HCT116 (cell line): ENCODE data around the gene PEAK1. TPM values are rescaled to one million over a fixed set of nuclear protein-coding genes. Genes with fewer than 3 reads are reported as not detected.

Experiments used
- ATAC-seq: fragments of 200-7000 bp; cut with Tn5 transposase; 2 replicates; pipeline ENCODE4 v1.9.1; 2020; ENCODE audit warnings: mild to moderate bottlenecking, moderate library complexity
- BruUV-seq: library from RNA; stranded (reverse); fragments of 400-500 nt; replicated peaks from 2 replicates; lab custom pipeline; 2021; lab: Mats Ljungman, UMichigan
- CTCF ChIA-PET: fragments of 300-600 bp; sonication (Branson Sonifier 250); formaldehyde crosslinking; loops from one replicate; lab custom pipeline; 2021; ENCODE audit warnings: antibody characterized with exemption; lab: Charles Lee
- POLR2A ChIA-PET: fragments of 300-600, 350-600 bp; sonication (Branson Sonifier 250); formaldehyde crosslinking; loops from one replicate; lab custom pipeline; 2021; ENCODE audit warnings: antibody characterized with exemption; lab: Charles Lee
- RAD21 ChIA-PET, 2 experiments: fragments of 300-600 bp; sonication (Branson Sonifier 250); formaldehyde crosslinking; loops; one replicate each; lab custom pipeline; 2023; ENCODE audit warnings: low total read pairs in 2 of 2; ENCODE audit not compliant: uncharacterized antibody in 2 of 2, unreplicated experiment in 2 of 2, low non-redundant PET in 1 of 2; lab: Charles Lee
- DNase-seq: peaks from one replicate; pipeline ENCODE4 v3.0.0-alpha.2; 2010; ENCODE audit warnings: low read depth, low spot score
- H2AFZ ChIP-seq: fragments of 200-600 bp; shearing (Covaris generic), sonication (generic); 2 replicates; pipeline ENCODE4 v1.6.1; 2017; ENCODE audit warnings: low read depth, mixed run types, mixed read lengths, antibody characterized with exemption, low read length; ENCODE audit not compliant: poor library complexity, severe bottlenecking
- H3K27ac ChIP-seq: 2 replicates; pipeline ENCODE4 v1.5.1; 2012; ENCODE audit warnings: low read depth, low read length
- H3K27me3 ChIP-seq: fragments of 200-600 bp; sonication (generic); 2 replicates; pipeline ENCODE4 v1.6.1; 2016; ENCODE audit warnings: mixed run types, low read length, mixed read lengths; ENCODE audit not compliant: insufficient read depth
- H3K36me3 ChIP-seq, 2 experiments: fragments of 200-500 bp in 1 of 2; fragments of 200-600 bp in 1 of 2; sonication (Bioruptor generic) in 1 of 2; sonication (generic) in 1 of 2; 2 replicates each; pipeline versions ENCODE4 v1.5.1 to v1.6.1; 2014 to 2016; ENCODE audit warnings: low read length in 2 of 2, inconsistent platforms in 1 of 2, mixed read lengths in 1 of 2, mixed run types in 1 of 2; ENCODE audit not compliant: insufficient read depth in 2 of 2, control insufficient read depth in 1 of 2
- H3K4me1 ChIP-seq, 2 experiments: fragments of 200-600 bp in 1 of 2; sonication (generic) in 1 of 2; 2 replicates each; pipeline versions ENCODE4 v1.5.1 to v1.6.1; 2012 to 2017; ENCODE audit warnings: low read length in 2 of 2, inconsistent platforms in 1 of 2, mild to moderate bottlenecking in 1 of 2, mixed read lengths in 1 of 2, mixed run types in 1 of 2, moderate library complexity in 1 of 2; ENCODE audit not compliant: insufficient read depth in 2 of 2, control insufficient read depth in 1 of 2
- H3K4me2 ChIP-seq: fragments of 200-600 bp; sonication (generic); 2 replicates; pipeline ENCODE4 v1.6.1; 2017; ENCODE audit warnings: mixed run types, low read length, mixed read lengths
- H3K4me3 ChIP-seq, 2 experiments: fragments of 200-600 bp in 1 of 2; sonication (generic) in 1 of 2; replicated peaks in 1 of 2; 2 replicates each; pipeline ENCODE4 v1.5.1; 2011 to 2016; ENCODE audit warnings: low read length in 2 of 2, control low read depth in 1 of 2, low read depth in 1 of 2, mild to moderate bottlenecking in 1 of 2, mixed read lengths in 1 of 2, mixed run types in 1 of 2
- H3K79me2 ChIP-seq: fragments of 200-600 bp; sonication (generic); 2 replicates; pipeline ENCODE4 v1.6.1; 2017; ENCODE audit warnings: mild to moderate bottlenecking, mixed run types, low read length, moderate library complexity, mixed read lengths; ENCODE audit not compliant: insufficient read depth
- H3K9ac ChIP-seq: fragments of 200-600 bp; sonication (generic); 2 replicates; pipeline ENCODE4 v1.6.1; 2016; ENCODE audit warnings: low read length, mixed read lengths
- H3K9me2 ChIP-seq: fragments of 200-600 bp; sonication (generic), shearing (Covaris generic); 2 replicates; pipeline ENCODE4 v1.6.1; 2017; ENCODE audit warnings: mixed run types, mild to moderate bottlenecking, moderate library complexity; ENCODE audit not compliant: insufficient read depth
- H3K9me3 ChIP-seq, 2 experiments: fragments of 200-500 bp in 1 of 2; fragments of 200-600 bp in 1 of 2; sonication (Bioruptor generic) in 1 of 2; sonication (generic) in 1 of 2; 2 replicates each; pipeline ENCODE4 v1.6.1; 2014 to 2017; ENCODE audit warnings: low read length in 2 of 2, mixed read lengths in 2 of 2, inconsistent platforms in 1 of 2, low read depth in 1 of 2, mild to moderate bottlenecking in 1 of 2, mixed run types in 1 of 2, moderate library complexity in 1 of 2; ENCODE audit not compliant: control insufficient read depth in 1 of 2, insufficient read depth in 1 of 2
- H4K20me1 ChIP-seq: fragments of 200-600 bp; sonication (generic), shearing (Covaris generic); 2 replicates; pipeline ENCODE4 v1.6.1; 2017; ENCODE audit warnings: mixed run types, mild to moderate bottlenecking, moderate library complexity; ENCODE audit not compliant: insufficient read depth
- ATF3 ChIP-seq: IDR thresholded peaks from 2 replicates; pipeline ENCODE4 v1.6.1; 2012
- CBX3 ChIP-seq: IDR thresholded peaks from 2 replicates; pipeline ENCODE4 v1.6.1; 2012; ENCODE audit warnings: low read depth
- CEBPB ChIP-seq: IDR thresholded peaks from 2 replicates; pipeline ENCODE4 v1.6.1; 2012; ENCODE audit warnings: low read depth
- CTCF ChIP-seq, 3 experiments: fragments of 200-600 bp in 1 of 3; sonication (generic) in 1 of 3; IDR thresholded peaks in 2 of 3; conservative IDR thresholded peaks in 1 of 3; 2 replicates each; pipeline ENCODE4 v1.5.1; 2012 to 2017; ENCODE audit warnings: low read depth in 2 of 3, low read length in 2 of 3, antibody characterized with exemption in 1 of 3, borderline replicate concordance in 1 of 3, control low read depth in 1 of 3, mild to moderate bottlenecking in 1 of 3, mixed read lengths in 1 of 3, mixed run types in 1 of 3, moderate library complexity in 1 of 3; ENCODE audit not compliant: insufficient read depth in 1 of 3
- ELF1 ChIP-seq: IDR thresholded peaks from 2 replicates; pipeline ENCODE4 v1.6.1; 2012; ENCODE audit warnings: low read depth, borderline replicate concordance
- EZH2 ChIP-seq: fragments of 200-600 bp; sonication (generic); IDR thresholded peaks from 2 replicates; pipeline ENCODE4 v1.6.1; 2017; ENCODE audit warnings: antibody characterized with exemption, mixed run types
- EZH2phosphoT487 ChIP-seq: fragments of 200-600 bp; IDR thresholded peaks from 2 replicates; pipeline ENCODE4 v1.6.1; 2018; ENCODE audit warnings: antibody characterized with exemption, borderline replicate concordance
- FOSL1 ChIP-seq: IDR thresholded peaks from 2 replicates; pipeline ENCODE4 v1.6.1; 2012; ENCODE audit warnings: low read depth
- JUND ChIP-seq: IDR thresholded peaks from 2 replicates; pipeline ENCODE4 v1.6.1; 2012
- POLR2A ChIP-seq: IDR thresholded peaks from 2 replicates; pipeline ENCODE4 v1.7.0; 2011; ENCODE audit warnings: borderline replicate concordance; ENCODE audit not compliant: insufficient read depth, insufficient read length; ENCODE audit errors: extremely low read depth
- RAD21 ChIP-seq: IDR thresholded peaks from 2 replicates; pipeline ENCODE4 v1.6.1; 2012; ENCODE audit warnings: low read depth, mild to moderate bottlenecking
- REST ChIP-seq: IDR thresholded peaks from 2 replicates; pipeline ENCODE4 v1.6.1; 2012; ENCODE audit warnings: low read depth
- SP1 ChIP-seq: IDR thresholded peaks from 2 replicates; pipeline ENCODE4 v1.6.1; 2012; ENCODE audit warnings: low read depth
- SRF ChIP-seq: IDR thresholded peaks from 2 replicates; pipeline ENCODE4 v1.6.1; 2012; ENCODE audit warnings: low read depth
- TCF7L2 ChIP-seq: IDR thresholded peaks from 2 replicates; pipeline ENCODE4 v1.7.0; 2011; ENCODE audit warnings: borderline replicate concordance, inconsistent platforms; ENCODE audit not compliant: insufficient read depth, insufficient read length; ENCODE audit errors: extremely low read depth
- YY1 ChIP-seq: IDR thresholded peaks from 2 replicates; pipeline ENCODE4 v1.6.1; 2011; ENCODE audit warnings: low read length, low read depth, moderate library complexity, mild to moderate bottlenecking; ENCODE audit not compliant: insufficient replicate concordance; ENCODE audit errors: extremely low read depth
- ZBTB33 ChIP-seq: IDR thresholded peaks from 2 replicates; pipeline ENCODE4 v1.6.1; 2011; ENCODE audit warnings: mild to moderate bottlenecking, low read length, moderate library complexity; ENCODE audit not compliant: insufficient replicate concordance; ENCODE audit errors: extremely low read depth
- ZFX ChIP-seq: fragments of 450-650 bp; IDR thresholded peaks from 2 replicates; pipeline ENCODE4 v1.6.1; 2017
- ZNF274 ChIP-seq: fragments of 200-500 bp; sonication (Bioruptor generic); IDR thresholded peaks from 2 replicates; pipeline ENCODE4 v1.6.1; 2014; ENCODE audit warnings: mild to moderate bottlenecking, low read depth, low read length, inconsistent platforms
- intact Hi-C: fragments of 100-400 bp; cut with micrococcal nuclease; formaldehyde crosslinking; loops from 2 replicates; pipeline ENCODE4 v1.10.0; 2022
- total RNA-seq: library from RNA; stranded (reverse); gene quantifications from one replicate; pipeline ENCODE4 v1.2.1, GENCODE V29; 2021; ENCODE audit not compliant: unreplicated experiment

The PEAK1 gene
- total RNA-seq, 1 experiment from 2014 or later: 23.4 TPM

GRCh38 chr15:77226652-77227051, 193.3 kb downstream of the PEAK1 start:
- no peak for ATAC-seq
- Histone ChIP-seq H3K27me3 (no peaks in the 10 kb centered on the region), H3K9me3 (no peaks in the 10 kb centered on the region), H3K4me2 (no peak overlapping the region), H3K9me2 (no peaks in the 10 kb centered on the region), H3K27ac (no peak overlapping the region), H3K4me1 (no peaks in the 10 kb centered on the region), H3K9ac (no peak overlapping the region), H2AFZ (no peak overlapping the region), H3K36me3 (no peaks in the 10 kb centered on the region), H4K20me1 (no peaks in the 10 kb centered on the region), H3K4me3 (no peak overlapping the region), H3K79me2 (no peaks in the 10 kb centered on the region)
- ChIA-PET RAD21 (no interaction called here), CTCF (no interaction called here), POLR2A (no interaction called here)
- intact Hi-C loops: no loop called here
- DNase-seq: no peak
- TF ChIP-seq YY1: no peak
- TF ChIP-seq CTCF (IDR thresholded peaks at IDR 0.05 in 2 of 3, conservative IDR thresholded peaks at IDR 0.05 in 1 of 3; ENCODE audit: borderline replicate concordance in 1 of 3, insufficient read depth in 1 of 3, low read depth in 2 of 3, low read length in 2 of 3): no peak
- no peak for TF ChIP-seq ELF1
- no peak for TF ChIP-seq SRF
- no peak for TF ChIP-seq SP1
- TF ChIP-seq CEBPB: no peak
- TF ChIP-seq POLR2A: no peak
- no peak for TF ChIP-seq ZFX
- TF ChIP-seq ATF3: no peak
- no peak for TF ChIP-seq CBX3
- no peak for TF ChIP-seq EZH2
- no peak for TF ChIP-seq RAD21
- TF ChIP-seq TCF7L2: no peak
- TF ChIP-seq FOSL1: no peak
- no peak for TF ChIP-seq ZNF274
- no peak for TF ChIP-seq ZBTB33
- no peak for TF ChIP-seq JUND
- TF ChIP-seq REST: no peak
- no peak for TF ChIP-seq EZH2phosphoT487
- no TSS peak for BruUV-seq
